HG03521 (cell line): Measurements from ENCODE around the gene MUC5AC.

Source experiments
- ATAC-seq: cut with Tn5 transposase; IDR thresholded peaks from one replicate; pipeline ENCODE4 v1.9.1; 2021; ENCODE audit warnings: mild to moderate bottlenecking, moderate library complexity; ENCODE audit not compliant: unreplicated experiment

Gene MUC5AC

DNA sequence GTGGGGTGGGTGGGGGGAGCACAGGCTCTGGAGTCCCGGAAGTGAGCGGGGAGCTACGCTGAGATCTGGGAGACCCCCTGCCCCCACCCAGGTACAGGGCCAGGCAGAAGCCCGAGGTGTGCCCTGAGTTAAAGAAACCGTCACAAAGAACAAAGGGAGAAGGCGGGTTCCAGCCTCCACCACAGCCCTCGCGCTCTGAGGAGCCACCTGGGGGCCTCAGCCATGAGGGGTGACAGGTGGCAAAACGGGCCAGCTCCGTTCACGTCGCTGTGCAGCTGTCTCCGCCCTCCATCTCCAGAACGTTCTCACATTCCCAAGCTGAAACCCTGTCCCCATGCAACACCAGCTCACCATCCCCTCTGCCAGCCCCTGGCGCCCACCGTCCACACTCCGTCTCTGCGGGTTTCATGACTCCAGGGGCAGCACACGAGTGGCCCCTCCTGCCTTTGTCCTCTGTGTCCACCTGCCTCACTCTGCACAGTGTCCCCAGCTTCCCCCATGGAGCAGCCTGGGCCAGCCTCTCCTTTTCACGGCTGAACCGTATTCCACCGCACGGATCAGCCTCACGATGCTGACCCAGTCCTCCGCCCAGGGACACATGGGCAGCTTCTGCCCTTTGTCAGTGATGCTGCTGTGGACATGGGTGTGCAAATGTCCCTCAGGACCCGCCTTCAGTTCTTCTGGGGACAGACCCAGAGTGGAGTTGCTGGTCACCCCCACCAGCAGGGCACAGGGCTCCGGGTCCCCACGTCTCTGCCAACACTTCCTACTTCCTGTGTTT is 63.4 kb downstream of the MUC5AC start:
- ATAC-seq: no peak

- no peak for ATAC-seq
Observed at GRCh38 chr11:1221848-1222311, 64.1 kb downstream of the MUC5AC start.

- ATAC-seq: no peak
Observed at GRCh38 chr11:1222491-1223345, 65.0 kb downstream of the MUC5AC start, which contains the start of gene MUC5B. Gene MUC5B (plus strand): TSS chr11:1223066. CDS start chr11:1223124, 58 bp downstream.

GRCh38 chr11:1223346-1224110 is 65.8 kb downstream of the MUC5AC start:
- no peak for ATAC-seq

DNA sequence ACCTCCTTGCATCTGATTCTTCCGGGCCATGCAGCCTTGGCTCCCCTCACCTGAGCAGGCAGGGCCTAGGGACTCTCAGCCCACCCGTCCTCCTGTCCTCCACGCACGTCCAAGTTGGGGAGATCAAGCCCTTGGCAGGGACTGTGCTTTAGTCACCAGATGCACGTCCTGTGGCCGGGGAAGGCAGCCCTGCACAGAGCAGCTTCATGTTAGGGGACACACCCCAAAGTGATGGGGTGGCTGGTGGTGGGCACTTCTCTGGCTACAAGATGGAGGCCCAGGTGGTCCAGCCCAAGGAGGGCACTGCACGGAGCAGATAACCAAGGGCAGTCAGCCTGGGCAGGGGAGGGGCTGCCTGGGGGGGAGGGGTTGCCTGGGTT is 66.3 kb downstream of the MUC5AC start:
- ATAC-seq: no peak

DNA sequence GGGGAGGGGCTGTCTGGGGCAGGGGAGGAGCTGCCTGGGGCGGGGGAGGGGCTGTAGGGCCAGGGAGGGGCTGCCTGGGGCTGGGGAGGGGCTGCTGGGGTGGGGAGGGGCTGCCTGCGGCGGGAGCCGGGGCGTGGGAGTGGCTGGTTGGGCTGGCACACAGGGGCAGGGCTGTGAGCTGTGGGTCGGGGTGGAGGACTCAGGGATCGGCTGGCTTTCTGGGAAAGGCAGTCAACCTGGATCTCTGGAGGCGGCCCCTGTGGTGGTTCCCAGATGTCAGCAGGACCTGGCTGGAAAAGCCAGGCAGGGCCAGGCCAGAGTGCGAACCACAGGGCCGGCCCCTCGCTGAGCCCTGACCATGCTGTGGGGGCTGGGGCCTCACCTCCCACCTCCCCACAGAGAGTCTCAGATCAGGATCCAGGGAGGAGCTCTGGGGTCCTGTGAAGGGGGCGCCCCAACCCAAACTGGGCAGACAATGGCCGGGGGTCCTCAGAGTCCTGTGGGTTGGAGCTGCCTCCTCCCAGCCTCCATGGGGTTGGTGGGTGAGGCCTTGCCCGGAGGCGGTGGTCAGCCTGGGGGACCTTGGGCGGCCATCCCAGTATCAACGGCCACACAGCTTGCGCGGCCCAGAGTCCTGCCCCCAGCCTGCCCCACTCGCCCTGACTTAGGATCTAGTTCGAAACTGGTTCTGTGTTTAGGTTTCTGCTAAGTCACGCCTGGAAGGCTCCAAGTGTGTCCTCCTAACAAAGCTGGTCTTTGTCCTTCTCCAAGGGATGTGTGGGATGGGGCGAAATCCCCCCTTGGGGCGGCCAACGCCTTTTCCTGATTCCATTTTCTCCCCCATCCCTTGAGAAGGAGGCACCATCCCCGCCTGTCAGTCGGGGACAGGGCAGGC is 67.0 kb downstream of the MUC5AC start:
- ATAC-seq: no peak

DNA sequence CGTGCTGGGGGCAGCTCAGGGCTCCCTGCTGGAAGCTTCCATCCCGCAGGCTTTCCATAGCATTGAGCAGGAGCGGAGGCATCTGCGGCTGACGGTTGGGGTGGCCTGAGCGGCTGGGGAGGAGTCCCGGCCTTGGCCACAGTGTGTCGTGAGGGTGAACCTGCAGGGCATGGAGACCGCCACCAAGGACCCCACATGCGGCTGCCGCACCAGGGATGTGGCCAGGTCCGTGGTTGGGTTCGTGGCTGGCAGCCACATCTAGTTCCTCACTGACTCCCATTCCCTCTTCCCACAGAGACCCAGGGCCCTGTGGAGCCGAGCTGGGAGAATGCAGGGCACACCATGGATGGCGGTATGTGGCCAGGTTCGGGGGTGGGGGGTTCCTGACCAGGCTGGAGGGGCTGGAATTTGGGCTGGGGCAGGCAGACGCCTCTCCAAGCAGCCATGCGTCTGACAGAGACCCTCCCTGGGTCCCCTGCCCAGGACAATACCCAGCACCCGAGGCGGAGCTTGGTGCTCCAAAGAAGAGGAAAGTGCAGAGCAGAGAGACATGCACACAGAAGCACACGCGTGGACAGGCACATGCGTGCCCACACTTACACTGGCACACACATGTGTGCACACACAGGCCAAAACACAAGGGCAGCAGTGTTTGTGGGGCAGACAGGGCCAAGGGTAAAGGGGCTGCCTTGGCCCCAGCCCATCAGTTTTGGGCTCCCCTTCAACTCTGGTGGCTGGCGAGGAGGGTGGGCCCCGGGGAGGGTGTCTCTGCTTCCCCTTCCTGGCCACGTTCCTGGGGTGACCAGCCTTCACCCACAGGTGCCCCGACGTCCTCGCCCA is 67.9 kb downstream of the MUC5AC start:
- no peak for ATAC-seq

- no peak for ATAC-seq
Observed at GRCh38 chr11:1226226-1226985, 68.7 kb downstream of the MUC5AC start.

- ATAC-seq: no peak
Observed at GRCh38 chr11:1226986-1227550, 69.3 kb downstream of the MUC5AC start.

DNA sequence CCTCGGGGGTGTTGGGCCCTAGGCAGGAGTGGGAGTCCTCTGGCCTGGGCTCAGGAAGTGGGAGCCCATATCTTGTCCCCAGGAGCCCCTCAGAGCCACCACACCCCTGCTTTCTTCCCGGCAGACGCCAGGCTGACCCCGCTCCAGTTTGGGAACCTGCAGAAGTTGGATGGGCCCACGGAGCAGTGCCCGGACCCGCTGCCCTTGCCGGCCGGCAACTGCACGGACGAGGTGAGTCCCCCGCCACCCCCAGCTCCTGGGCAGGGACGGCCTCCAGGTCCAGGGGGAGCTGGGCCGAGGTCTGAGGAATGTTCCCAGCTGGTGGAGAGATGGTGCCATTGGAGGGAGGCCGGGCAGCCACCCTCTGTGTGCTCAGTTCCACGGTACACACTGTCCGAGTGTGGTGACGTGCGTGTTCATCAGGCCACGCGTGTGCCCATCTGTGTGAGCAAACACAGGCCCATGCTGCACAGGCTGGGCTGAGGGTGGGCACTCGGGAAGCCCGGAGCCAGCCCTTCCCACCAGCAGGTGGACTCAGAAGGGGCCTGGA is 69.9 kb downstream of the MUC5AC start:
- no peak for ATAC-seq

DNA sequence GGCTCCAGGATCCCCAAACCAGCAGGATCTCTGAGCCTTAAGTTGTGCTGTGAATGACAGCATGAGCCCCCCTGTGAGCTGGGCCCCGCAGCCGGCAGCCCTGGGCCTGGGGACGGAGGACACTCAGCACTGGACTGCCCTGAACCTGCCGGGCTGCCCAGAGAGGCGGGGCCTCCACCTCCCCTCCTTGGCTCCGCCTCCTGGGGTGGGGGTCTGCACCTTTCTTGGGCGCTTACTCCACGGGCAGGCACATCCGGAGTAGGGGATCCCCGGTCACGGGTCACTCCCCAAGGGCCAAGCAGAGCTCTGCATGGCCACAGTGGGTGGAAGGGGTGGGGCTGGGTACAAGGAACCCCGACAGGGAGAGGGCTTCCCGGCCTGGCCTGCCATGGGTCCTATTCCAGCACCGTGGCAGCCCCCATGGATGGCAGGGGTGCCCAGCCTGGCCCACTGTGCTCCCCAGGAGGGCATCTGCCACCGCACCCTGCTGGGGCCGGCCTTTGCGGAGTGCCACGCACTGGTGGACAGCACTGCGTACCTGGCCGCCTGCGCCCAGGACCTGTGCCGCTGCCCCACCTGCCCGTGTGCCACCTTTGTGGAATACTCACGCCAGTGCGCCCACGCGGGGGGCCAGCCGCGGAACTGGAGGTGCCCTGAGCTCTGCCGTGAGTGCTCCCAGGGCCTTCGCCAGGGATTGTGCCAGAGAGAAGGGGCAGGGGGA is 70.5 kb downstream of the MUC5AC start:
- ATAC-seq: no peak

DNA sequence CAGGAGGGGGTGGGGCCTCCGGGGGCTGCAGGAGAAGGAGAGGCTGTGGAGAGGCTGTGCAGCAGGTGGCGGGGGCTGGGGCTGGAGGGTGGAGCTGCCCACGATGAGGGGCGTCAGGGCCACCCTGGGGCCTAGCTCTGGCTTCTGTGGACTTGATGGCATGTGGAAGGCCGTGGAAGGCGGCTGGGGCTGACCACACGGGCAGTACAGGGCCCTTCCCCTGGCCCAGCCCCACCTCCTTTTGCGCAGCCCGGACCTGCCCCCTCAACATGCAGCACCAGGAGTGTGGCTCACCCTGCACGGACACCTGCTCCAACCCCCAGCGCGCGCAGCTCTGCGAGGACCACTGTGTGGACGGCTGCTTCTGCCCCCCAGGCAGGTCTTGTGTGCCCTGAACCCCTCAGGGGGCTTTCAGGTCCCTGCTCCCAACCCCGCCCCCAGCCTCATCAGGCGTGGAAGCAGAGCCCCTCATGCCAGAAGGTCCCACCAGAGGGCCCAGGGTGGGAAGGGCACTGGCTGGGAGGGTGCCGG is 71.2 kb downstream of the MUC5AC start:
- no peak for ATAC-seq

- no peak for ATAC-seq
Observed at GRCh38 chr11:1229471-1230120, 71.8 kb downstream of the MUC5AC start.

- ATAC-seq: no peak
Observed at GRCh38 chr11:1230121-1230455, 72.3 kb downstream of the MUC5AC start.

DNA sequence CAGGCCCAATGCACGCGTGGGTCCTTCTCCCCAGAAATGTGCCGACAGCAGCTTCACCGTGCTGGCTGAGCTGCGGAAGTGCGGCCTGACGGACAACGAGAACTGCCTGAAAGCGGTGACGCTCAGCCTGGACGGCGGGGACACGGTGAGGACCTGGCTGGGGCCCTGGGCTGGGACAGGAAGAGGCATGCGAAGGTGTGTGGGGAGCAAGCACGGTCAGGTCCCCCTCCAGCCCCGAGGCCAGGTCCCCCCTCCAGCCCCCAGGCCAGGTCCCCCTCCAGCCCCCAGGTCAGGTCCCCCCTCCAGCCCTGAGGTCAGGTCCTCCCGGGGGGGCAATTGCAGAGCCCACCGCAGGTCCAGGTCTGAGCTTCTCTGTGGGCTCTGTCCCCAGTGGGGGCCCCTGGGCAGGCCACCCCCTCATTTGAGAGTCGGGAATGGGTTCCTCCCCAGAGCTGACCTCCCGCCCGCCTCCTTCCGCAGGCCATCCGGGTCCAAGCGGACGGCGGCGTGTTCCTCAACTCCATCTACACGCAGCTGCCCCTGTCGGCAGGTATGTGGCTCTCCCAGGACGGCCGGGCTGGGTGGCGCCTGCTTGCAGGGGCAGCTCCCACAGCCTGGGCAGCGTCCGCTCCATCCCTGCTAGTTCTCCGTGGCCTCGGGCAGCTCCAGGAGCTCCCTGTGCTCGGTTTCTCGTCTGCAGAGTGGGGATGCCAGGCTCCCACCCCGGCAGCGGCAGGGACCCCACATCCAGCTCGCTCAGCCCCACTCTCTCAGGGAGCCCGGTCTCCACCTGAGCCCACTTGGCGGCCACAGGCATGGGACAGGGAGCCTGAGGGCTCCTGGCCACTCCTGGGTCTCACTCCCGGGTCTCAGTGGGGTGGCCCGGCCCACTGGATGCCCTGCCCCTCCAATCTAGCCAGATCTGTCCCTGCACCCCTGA is 73.0 kb downstream of the MUC5AC start:
- no peak for ATAC-seq
